Measurements from ENCODE around the gene PAPOLG.
A peak's percentile ranks its signal among the peaks of the same experiment; 100 is the strongest.
"Not testable (repeated sequence)": the region's sequence is repeated elsewhere in the genome, so short reads cannot be mapped to it uniquely, and the experiment has no call there.

PAPOLG gene

GRCh38 chr2:60778352-60778751, 22.3 kb downstream of the PAPOLG start:
- DNase-seq: no peak

- no peak for DNase-seq
These were observed 23.4 kb downstream of the PAPOLG start for GRCh38 chr2:60779426-60779825.

- no peak for DNase-seq
These were observed 24.7 kb downstream of the PAPOLG start for GRCh38 chr2:60780721-60781120.

DNA sequence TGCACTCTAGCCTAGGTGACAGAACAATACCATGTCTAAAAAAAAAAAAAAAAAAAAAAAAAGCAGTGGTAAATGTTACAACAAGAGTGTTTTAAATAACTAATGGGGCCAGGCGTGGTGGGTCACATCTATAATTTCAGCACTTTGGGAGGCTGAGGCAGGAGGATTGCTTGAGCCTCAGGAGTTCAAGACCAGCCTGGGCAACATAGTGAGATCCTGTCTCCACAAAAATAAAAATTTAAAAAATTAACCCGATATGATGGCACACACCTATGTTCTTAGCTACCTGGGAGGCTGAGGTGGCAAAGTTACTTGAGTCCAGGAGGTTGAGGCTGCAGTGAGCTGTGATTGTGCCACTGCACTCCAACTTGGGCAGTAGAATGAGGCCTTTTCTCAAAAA, 37.1 kb downstream of the PAPOLG start:
- no peak for DNase-seq

DNA sequence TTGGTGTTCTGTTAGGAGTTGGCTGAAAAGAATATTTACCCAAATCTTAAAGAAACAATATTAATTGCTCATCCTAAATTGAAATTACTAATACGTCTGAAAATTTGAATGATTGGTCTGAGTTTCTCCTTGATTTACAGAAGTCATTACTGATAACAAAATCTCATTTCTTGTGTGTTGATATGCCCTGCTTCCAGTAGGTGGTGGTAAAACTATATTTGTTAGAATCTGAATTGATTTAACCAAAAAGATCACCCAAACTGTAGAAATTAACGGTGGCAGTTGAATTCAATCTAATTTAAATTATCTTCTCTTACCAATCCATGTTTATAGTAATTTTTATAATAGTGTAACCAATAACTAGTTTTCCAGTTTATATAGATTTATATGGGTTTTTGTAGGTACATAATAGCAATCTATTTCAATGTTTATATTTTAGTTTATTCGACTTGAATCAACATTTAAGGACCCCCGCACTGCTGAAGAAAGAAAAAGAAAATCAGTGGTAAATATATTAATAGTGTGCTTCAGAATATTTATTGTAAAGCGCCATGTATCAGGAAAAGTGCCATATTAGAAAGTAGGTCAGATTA, 38.3 kb downstream of the PAPOLG start:
- no peak for DNase-seq

DNA sequence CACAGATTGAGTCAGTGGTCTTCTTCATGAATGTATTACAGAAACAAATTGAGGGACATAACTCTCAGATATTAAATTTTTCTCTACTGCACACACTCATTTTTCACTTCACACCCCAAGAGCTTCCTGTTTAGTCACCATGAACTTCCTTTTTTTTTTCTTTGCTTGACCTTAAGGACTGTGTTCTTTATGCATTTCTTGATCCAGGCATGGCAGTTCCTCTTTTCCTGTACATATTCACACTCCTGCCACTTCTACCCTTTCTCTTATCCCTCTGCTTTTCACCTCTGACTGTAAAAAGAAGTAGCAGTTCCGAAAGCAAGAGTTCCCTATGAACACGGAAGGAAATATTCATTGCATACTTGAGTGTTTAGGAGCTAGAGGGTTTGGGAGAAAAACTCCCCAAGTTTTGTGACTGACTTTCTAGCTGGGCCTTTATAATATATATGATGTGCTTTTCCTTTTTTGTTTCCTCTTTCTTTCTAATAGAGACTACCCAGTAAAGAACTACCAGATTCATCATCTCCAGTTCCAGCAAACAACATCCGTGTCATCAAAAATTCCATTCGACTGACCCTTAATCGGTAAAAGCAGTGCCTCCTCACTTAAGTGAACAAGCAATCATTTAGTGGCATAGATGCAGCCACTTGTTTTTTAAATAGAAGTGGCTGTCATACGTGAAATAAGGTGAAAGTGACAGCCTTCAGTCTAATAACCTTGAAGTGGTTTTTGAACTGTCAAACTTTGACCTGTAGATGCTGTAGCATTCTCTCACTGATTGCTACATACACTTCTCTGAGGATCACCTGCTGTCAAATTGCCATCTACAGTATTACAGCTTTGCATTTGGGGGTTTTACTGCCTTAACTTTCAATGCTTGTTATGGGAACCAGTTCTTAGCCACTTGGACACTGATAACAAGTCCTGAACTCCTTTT, 40.8 kb downstream of the PAPOLG start:
- DNase-seq: no peak

GRCh38 chr2:60804473-60804872, 48.4 kb downstream of the PAPOLG start:
- DNase-seq: no peak

GRCh38 chr2:60806595-60806987, 50.5 kb downstream of the PAPOLG start:
- no peak for DNase-seq

DNA sequence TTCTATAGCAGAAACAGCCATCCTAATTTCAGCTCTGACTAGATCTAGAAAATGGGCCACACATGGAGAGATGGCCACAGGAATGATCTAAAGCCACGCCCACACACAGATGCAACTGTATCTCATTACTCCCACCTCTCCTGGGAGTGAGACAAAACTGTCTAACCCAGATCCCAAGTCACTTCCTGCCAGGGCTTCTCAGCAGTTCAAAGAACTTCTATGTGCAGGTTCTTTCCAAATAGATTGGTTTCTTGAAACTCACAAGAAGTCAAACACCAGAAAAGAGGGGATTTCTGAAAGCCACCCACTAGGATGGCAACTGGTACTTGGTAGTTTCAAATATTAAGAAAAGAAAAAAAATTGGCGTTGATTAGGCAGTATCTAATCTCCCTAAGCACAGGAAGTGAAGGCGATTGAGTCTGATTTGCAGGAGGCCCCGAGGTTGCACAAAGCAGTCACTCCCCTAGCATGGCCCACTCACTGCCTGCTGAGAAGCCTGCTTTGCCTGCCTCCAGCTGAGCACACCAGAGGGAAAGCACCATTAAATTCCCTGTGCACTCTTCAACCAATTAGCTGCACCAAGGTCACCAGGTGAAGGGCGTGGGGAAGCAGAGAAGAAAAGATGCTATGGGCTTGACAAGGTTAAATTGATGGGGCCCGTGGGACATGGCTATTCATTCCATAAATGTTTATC, 51.1 kb downstream of the PAPOLG start:
- peak; percentile 77 for DNase-seq

GRCh38 chr2:60808330-60808801, 52.3 kb downstream of the PAPOLG start:
- no peak for DNase-seq

- no peak for DNase-seq
These were observed 55.7 kb downstream of the PAPOLG start for GRCh38 chr2:60811491-60812375.

GRCh38 chr2:60817191-60817590, 61.1 kb downstream of the PAPOLG start:
- not testable (repeated sequence) for DNase-seq

DNA sequence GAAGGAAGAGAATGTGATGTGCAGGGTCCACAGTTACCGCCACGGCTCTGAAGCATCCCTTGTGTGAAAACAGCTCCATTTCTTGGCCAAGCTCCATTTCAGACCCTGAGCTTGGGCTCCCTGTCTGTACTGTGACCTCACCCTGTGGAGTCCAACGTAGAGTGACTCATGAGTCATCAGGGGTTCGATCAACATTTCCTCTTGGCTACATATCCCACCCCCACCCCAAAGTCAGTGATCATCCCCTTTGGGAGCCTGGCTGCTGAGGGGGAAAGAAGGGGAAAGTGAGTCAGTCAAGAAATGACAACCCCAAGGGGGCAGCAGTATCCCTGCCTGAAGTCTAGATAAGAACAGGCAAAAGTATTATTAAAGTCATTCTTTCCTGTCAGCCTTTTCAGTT, 62.2 kb downstream of the PAPOLG start:
- DNase-seq: no peak

GRCh38 chr2:60819155-60819862, 63.2 kb downstream of the PAPOLG start:
- DNase-seq: no peak

DNA sequence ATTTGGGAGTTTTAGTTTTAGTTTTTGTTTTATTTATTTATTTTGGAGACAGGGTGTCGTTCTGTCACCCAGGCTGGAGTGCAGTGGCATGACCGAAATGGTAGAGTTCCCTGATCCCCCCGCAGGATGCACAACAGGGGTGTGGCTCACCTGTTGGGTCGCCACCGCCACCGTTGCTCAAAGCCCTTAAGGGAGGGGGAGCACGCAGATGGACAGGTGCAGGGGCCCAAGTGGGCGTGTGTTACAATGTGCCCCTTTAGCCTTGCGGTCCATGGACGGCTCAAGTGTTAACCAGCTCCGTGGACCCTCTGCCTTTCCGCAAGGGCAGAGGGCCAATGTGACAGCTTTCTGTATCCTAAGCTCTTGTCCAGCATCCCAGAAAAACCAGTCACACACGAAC, 63.9 kb downstream of the PAPOLG start:
- no peak for DNase-seq

GRCh38 chr2:60820416-60821132, 64.5 kb downstream of the PAPOLG start:
- DNase-seq: no peak

DNA sequence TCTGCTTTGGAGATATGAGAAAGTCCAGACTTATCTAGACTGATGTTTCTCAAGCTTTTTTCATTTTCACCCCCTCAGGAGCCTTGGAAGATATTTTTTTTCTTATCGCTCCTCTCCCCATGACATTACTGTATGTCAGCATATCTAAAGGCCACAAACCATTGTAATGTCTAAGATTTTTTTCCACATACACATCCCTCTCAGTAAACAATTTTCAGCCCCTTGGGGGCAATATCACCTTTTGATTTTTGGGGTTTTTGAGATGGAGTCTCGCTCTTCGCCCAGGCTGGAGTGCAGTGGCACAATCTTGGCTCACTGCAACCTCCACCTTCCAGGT, 65.0 kb downstream of the PAPOLG start:
- DNase-seq: no peak

DNA sequence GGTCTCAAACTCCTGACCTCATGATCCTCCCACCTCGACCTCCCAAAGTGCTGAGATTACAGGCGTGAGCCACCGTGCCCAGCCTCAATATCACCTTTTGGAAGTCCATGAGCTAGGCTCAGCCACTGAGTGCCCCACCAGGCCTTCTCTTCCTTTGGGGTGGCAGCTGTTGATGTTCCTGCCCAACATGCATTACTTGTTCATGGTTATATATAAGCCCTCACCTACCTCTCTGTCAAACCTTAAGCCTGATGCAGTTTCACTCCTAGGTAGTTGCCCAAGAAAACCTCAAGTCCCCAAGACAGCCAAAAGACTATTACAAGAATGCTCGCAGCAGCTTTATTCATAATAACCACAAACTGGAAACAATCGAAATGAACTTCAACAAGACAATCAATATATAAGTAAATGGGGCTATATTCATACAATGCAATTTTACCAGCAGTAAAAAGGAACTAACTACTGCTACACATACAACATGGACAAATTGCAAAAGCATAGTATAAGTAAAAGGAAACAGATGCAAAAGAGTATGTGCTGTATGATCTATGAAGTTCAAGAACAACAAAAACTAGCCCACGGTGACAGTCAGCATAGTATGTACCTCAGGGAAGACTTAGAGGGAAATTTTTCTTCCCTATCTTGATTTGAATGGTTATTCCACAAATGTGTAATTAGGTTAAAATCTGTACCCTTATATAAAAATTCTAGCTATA, 65.7 kb downstream of the PAPOLG start:
- DNase-seq: no peak

DNA sequence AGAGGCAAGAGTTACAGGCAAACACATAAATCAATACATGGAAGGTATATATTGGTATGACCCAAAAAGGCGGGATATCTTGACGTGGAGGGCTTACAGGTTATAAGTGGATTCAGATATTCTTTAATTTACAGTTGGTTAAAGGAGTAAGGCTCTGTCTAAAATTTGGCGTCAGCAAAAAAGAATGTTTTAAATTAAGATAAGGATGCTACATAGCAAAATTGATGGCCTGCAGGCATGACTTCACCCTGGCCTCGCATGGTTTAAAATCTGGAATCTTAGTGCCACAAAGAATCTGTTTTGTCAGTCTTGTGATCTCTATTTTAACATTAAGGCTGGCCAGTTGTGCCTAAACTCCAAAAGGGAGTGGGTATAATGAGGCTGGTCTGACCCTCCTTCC, 66.9 kb downstream of the PAPOLG start:
- DNase-seq: no peak

DNA sequence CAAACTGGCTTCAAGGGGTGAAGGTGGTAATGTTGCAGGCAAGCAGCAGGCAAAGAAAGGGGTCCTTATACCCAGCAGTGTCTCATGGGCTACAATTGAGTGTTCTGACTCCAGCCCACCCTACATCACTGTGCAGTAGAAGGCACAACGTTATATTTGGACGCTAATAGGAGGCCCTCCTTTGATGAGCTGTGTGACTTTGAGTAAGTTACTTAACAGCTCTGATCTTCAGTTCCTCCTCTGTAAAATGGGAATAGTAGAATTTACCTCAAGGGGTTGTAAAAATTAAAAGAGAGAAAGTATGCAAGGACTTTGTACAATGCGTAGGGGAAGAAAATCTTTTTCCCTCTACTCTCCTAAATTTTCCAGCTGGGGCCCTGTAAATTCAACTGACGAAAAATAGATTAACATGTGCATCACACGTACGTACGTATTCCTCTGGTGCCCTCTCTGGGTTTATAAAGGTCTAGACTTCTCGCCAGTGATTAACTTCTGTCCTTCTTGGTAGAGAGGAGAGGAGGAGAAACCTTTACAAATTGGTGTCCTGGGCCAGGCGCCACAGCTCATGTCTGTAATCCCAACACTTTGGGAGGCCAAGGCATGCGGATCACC, 67.7 kb downstream of the PAPOLG start:
- DNase-seq: no peak

Data from NCI-H1417 treated with DMSO at 0.1 percent for 48 hours (cell line).